HG03064 (cell line): Measurements from ENCODE around the gene DRC1.
"Not testable (repeated sequence)": the region's sequence is repeated elsewhere in the genome, so short reads cannot be mapped to it uniquely, and the experiment has no call there.

Experiments
- ATAC-seq: cut with Tn5 transposase; IDR thresholded peaks from one replicate; pipeline ENCODE4 v1.9.1; 2021; ENCODE audit warnings: low read depth; ENCODE audit not compliant: unreplicated experiment

Gene DRC1

GRCh38 chr2:26462100-26462499 is 60.4 kb downstream of the DRC1 start:
- no peak for ATAC-seq

GRCh38 chr2:26462511-26463243 is 61.0 kb downstream of the DRC1 start:
- no peak for ATAC-seq

- no peak for ATAC-seq
Observed at GRCh38 chr2:26463244-26464192, 61.8 kb downstream of the DRC1 start.

GRCh38 chr2:26464390-26465265 is 62.9 kb downstream of the DRC1 start:
- no peak for ATAC-seq

GRCh38 chr2:26465266-26465925 is 63.7 kb downstream of the DRC1 start:
- no peak for ATAC-seq

- ATAC-seq = no peak
Observed at GRCh38 chr2:26465981-26466471, 64.3 kb downstream of the DRC1 start.

- ATAC-seq = no peak
Observed at GRCh38 chr2:26466662-26467310, 65.1 kb downstream of the DRC1 start.

- not testable (repeated sequence) for ATAC-seq
Observed at GRCh38 chr2:26468544-26468943, 66.8 kb downstream of the DRC1 start.

GRCh38 chr2:26469092-26469710 is 67.5 kb downstream of the DRC1 start:
- no peak for ATAC-seq

- no peak for ATAC-seq
Observed at GRCh38 chr2:26469955-26470354, 68.2 kb downstream of the DRC1 start.

- ATAC-seq = no peak
Observed at GRCh38 chr2:26470601-26471260, 69.0 kb downstream of the DRC1 start.

GRCh38 chr2:26471289-26471688 is 69.6 kb downstream of the DRC1 start:
- ATAC-seq = no peak

- no peak for ATAC-seq
Observed at GRCh38 chr2:26471766-26472706, 70.3 kb downstream of the DRC1 start.

- ATAC-seq = no peak
Observed at GRCh38 chr2:26472821-26473655, 71.3 kb downstream of the DRC1 start.

- ATAC-seq = no peak
Observed at GRCh38 chr2:26473796-26474195, 72.1 kb downstream of the DRC1 start.

- ATAC-seq = no peak
Observed at GRCh38 chr2:26474261-26474785, 72.6 kb downstream of the DRC1 start.
